NCI-H2107 treated with DMSO at 0.1 percent for 48 hours (cell line): ENCODE measurements around the gene MON1B.
"Not testable (repeated sequence)": the region's sequence is repeated elsewhere in the genome, so short reads cannot be mapped to it uniquely, and the experiment has no call there.

Experiments used
- DNase-seq: peaks from one replicate; lab custom pipeline; 2025; ENCODE audit not compliant: unreplicated experiment; lab: John Stamatoyannopoulos, UW

Gene MON1B

GRCh38 chr16:77238593-77238992 is 47.6 kb downstream of the MON1B start:
- peak; percentile 94 for DNase-seq

DNA sequence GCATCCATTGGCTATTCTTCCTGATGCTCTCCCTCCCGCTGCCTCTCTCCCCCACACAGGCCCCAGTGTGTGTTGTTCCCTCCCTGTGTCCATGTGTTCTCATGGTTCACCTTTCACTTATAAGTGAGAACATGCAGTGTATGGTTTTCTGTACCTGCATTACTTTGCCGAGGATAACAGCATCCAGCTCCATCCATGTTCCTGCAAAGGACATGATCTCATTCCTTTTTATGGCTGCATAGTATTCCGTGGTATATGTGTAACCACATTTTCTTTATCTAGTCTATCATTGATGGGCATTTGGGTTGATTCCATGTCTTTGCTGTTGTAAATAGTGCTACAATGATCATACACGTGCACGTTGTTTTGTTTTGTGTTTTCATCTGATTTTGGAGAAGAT is 51.5 kb downstream of the MON1B start:
- not testable (repeated sequence) for DNase-seq

GRCh38 chr16:77246150-77246549 is 55.2 kb downstream of the MON1B start:
- no peak for DNase-seq

GRCh38 chr16:77250400-77250799 is 59.4 kb downstream of the MON1B start:
- no peak for DNase-seq
